Glomerular visceral epithelial cell (primary cell): Measurements from ENCODE around the gene NDST4.
A peak's percentile ranks its signal among the peaks of the same experiment; 100 is the strongest.

Experiments used
- DNase-seq: peaks from one replicate; pipeline ENCODE4 v3.0.0-alpha.2; 2016; ENCODE audit errors: extremely low spot score

Gene NDST4

DNA sequence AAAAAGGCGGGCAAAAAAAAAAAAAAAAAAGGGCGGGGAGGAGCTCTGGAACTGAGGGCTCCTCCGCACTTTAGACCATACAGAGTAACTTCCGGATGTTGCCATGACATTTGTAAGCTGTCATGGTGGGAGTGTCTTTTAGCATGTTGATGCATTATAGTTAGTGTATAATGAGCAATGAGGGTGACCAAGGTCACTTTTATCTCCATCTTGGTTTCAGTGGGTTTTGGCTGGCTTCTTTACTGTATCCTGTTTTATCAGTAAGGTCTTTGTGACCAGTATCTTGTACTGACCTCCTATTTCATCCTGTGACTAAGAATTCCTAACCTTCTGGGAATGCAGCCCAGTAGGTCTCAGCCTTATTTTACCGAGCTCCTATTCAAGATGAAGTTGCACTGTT lies 321.4 kb downstream of the NDST4 start:
- DNase-seq = no peak

DNA sequence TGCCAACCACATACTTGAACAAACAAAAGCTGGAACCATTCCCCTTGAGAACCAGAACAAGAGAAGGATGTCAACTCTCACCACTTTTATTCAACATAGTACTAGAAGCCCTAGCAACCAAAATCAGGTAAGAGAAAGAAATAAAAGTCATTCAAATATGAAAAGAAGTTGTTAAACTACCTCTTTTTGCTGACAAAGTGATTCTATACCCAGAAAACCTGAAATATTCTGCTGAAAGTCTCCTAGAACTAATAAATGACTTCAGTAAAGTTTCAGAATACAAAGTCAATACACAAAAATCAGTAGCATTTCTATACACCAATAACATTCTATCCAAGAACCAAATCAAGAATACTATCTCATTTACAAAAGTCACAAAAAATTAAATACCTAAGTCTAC lies 327.9 kb downstream of the NDST4 start:
- no peak for DNase-seq

DNA sequence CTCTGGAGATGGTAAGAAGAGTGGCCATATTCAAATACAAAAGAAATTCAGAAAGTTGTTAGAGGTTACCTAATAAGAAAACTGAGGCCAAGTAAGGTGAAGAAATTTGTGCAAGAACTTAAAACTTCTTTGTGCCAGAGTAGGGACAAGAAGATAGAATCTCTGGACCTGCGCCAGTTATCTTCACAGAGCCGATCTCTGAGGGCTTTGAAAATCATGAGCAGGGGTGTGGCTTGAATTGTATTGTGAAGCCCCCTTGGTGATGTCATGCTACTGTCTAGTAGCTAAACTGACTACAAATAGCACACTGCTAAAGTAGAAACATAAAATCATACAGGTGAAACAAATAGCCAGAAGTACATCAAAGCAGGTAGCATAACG lies 330.2 kb downstream of the NDST4 start:
- no peak for DNase-seq

DNA sequence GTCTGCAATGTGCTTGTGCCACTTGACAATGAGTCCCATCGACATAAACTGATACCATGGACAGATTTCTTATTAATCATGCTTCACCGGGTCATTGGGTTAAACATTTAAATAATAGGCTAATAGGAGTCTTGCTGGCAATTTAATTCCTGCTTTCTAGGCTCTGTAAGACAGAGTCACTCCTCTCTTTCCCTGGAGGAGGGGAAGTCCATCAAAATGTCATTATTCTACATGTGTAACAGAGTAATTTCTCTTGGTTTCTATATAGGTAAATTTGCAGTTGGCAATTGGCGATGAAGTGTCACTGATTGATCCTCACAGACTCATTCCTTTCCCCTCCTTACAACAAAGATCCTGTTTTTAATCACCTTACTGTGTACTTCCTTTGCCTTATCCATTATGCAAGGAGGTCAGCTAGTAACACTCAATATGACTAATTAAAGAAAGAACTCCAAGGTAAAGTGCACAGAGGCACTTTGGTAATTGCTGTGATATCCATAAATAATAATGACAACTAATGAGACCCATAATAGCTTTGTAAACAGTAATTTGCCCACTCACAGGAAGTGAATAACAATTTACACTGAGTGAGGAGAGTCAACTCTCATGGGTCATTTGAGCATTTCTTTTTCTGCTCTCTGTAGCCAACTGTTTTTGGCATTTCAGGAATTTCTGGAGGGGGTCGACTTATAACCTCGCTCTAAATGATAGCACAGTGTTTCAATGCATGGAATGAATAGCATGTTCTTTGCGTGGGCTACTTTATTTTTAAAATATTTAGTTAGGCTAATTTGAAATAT lies 330.8 kb downstream of the NDST4 start:
- no peak for DNase-seq

DNA sequence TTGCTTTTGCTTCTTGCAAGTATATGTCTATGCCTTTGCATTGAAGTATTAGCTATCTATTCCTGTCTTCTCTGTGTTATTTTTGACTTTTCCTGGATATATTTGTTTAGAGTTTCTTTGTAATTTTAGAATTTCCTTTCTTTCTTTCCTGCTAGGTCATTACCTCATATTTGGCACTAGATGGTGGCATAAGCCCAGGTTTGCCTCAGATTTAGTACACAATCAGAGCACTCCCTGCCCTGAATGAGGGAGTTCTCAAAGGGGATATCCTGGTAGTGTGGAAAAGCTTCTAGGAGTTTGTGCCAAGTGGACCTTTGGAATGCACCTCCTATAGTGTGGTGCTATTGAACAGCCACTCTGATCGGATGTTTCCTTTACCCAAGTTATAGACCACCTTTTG lies 333.2 kb downstream of the NDST4 start:
- DNase-seq = peak; percentile 49
